ENCODE results near the gene COL24A1. TPM values are rescaled to one million over a fixed set of nuclear protein-coding genes. Genes with fewer than 3 reads are reported as not detected.

COL24A1 gene
- total and polyA plus RNA-seq, 2 of the 13 experiments (the other 11 are each of a cell fraction or from before 2014, with no cell fraction given) = 0.04 to 0.13 TPM

DNA sequence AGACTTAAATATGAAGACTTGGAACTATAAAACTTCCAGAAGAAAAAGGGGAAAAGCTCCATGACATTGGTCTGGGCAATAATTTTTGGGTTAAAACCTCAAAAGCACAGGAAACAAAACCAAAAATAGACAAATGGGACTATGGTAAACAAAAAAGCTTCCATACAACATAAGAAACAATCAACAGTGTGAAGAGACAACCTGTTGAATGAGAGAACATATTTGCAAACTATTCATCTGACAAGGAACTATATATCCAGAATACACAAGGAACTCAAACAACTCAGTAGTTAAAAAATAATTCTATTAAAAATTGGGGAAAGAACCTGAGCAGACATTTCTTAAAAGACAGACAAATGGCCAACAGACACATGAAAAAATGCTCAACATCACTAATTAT, 255.7 kb downstream of the COL24A1 start (continued):
- TF ChIP-seq, protein P1, sequence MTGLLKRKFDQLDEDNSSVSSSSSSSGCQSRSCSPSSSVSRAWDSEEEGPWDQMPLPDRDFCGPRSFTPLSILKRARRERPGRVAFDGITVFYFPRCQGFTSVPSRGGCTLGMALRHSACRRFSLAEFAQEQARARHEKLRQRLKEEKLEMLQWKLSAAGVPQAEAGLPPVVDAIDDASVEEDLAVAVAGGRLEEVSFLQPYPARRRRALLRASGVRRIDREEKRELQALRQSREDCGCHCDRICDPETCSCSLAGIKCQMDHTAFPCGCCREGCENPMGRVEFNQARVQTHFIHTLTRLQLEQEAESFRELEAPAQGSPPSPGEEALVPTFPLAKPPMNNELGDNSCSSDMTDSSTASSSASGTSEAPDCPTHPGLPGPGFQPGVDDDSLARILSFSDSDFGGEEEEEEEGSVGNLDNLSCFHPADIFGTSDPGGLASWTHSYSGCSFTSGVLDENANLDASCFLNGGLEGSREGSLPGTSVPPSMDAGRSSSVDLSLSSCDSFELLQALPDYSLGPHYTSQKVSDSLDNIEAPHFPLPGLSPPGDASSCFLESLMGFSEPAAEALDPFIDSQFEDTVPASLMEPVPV (CRISPR knock-in tag; IDR thresholded peaks at IDR 0.05) = no peak
- TF ChIP-seq FOXP1 (IDR thresholded peaks at IDR 0.05) = no peak
- no peak for TF ChIP-seq FOXP1 (CRISPR knock-in tag; IDR thresholded peaks at IDR 0.05)
- TF ChIP-seq, protein P2, sequence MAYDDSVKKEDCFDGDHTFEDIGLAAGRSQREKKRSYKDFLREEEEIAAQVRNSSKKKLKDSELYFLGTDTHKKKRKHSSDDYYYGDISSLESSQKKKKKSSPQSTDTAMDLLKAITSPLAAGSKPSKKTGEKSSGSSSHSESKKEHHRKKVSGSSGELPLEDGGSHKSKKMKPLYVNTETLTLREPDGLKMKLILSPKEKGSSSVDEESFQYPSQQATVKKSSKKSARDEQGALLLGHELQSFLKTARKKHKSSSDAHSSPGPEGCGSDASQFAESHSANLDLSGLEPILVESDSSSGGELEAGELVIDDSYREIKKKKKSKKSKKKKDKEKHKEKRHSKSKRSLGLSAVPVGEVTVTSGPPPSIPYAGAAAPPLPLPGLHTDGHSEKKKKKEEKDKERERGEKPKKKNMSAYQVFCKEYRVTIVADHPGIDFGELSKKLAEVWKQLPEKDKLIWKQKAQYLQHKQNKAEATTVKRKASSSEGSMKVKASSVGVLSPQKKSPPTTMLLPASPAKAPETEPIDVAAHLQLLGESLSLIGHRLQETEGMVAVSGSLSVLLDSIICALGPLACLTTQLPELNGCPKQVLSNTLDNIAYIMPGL (CRISPR knock-in tag; IDR thresholded peaks at IDR 0.05; ENCODE audit: borderline replicate concordance in 1 of 2, low read depth in 1 of 2) = no peak
- TF ChIP-seq NR2C2 (CRISPR knock-in tag; IDR thresholded peaks at IDR 0.05; ENCODE audit: borderline replicate concordance) = no peak

DNA sequence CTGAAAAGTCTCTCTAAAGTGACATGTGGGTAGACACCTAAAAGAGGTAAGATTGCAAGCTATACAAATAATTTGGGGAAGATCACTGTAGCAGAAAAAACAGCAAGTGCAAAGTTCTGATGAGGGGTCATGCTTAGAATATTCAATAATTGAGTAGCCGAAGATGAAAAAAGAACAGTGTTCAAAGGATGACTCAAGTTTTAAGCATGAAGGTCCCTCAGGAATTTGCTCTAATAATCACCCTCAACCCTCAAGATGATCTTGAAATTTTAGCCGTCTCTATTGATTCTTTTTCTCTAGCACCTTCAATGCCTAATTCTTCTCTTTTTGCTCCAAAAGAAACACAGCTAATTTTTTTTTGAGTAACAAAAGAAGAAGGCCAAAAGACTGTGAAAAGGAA, 257.7 kb downstream of the COL24A1 start:
- Histone ChIP-seq H3K4me1 (ENCODE audit: insufficient read depth, low read length) (no peaks in the 10 kb centered on the region), H3K9ac (ENCODE audit: insufficient read depth, low read depth, low read length) (no peak overlapping the region), H3K9me3 (ENCODE audit: low read length) (no peaks in the 10 kb centered on the region), H3K27ac (ENCODE audit: extremely low read length, insufficient read depth, low read length) (no peak overlapping the region), H3K27me3 (ENCODE audit: control insufficient read depth in 1 of 2, insufficient read depth in 2 of 2, low read length in 2 of 2) (no peaks in the 10 kb centered on the region), H3K36me3 (replicated peaks in 1 of 2; ENCODE audit: control insufficient read depth in 1 of 2, insufficient read depth in 2 of 2, low read length in 2 of 2) (no peaks in the 10 kb centered on the region), H3K4me2 (ENCODE audit: low read depth, low read length) (no peak overlapping the region), H3K4me3 (replicated peaks in 1 of 3; ENCODE audit: insufficient read depth in 1 of 3, low read depth in 2 of 3, low read length in 3 of 3) (no peak overlapping the region), H4K20me1 (ENCODE audit: insufficient read depth, low read length) (no peaks in the 10 kb centered on the region; the same call in 1 of the 2 replicates), H2AFZ (ENCODE audit: low read length) (no peak overlapping the region), H3K79me2 (ENCODE audit: insufficient read depth, low read length) (no peaks in the 10 kb centered on the region)
- ATAC-seq (no peak), FAIRE-seq (no peak), DNase-seq (ENCODE audit: low spot score) (no peak)
- 1% methylated on average over 2 of the region's 2 CpGs for WGBS (ENCODE audit: low lambda C conversion rate)
- ChIA-PET POLR2A (interaction anchor here (0.5 kb wide), 1 partner anchor 596 kb away, joined by 3 read pairs; no protein-coding TSS in a partner anchor), CTCF (ENCODE audit: low intra/inter-chr PET ratio, low total read pairs) (no interaction called here)
- no TSS peak for BruUV-seq (replicated peaks)
- intact Hi-C loops (cut with micrococcal nuclease; ENCODE audit: unreplicated experiment) (no loop called here), in situ Hi-C loops (cut with HindIII; ENCODE audit: extremely low pct_ligation_motif_present, low pct_unique_long_range_greater_than_20kb) (no loop called here)
- no peak for TF ChIP-seq SMARCE1 (IDR thresholded peaks at IDR 0.05; ENCODE audit: borderline replicate concordance)
- TF ChIP-seq, protein P3, sequence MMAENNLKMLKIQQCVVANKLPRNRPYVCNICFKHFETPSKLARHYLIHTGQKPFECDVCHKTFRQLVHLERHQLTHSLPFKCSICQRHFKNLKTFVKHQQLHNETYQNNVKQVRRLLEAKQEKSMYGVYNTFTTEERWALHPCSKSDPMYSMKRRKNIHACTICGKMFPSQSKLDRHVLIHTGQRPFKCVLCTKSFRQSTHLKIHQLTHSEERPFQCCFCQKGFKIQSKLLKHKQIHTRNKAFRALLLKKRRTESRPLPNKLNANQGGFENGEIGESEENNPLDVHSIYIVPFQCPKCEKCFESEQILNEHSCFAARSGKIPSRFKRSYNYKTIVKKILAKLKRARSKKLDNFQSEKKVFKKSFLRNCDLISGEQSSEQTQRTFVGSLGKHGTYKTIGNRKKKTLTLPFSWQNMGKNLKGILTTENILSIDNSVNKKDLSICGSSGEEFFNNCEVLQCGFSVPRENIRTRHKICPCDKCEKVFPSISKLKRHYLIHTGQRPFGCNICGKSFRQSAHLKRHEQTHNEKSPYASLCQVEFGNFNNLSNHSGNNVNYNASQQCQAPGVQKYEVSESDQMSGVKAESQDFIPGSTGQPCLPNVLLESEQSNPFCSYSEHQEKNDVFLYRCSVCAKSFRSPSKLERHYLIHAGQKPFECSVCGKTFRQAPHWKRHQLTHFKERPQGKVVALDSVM (CRISPR knock-in tag; IDR thresholded peaks at IDR 0.05) = no peak
- TF ChIP-seq, protein P4, sequence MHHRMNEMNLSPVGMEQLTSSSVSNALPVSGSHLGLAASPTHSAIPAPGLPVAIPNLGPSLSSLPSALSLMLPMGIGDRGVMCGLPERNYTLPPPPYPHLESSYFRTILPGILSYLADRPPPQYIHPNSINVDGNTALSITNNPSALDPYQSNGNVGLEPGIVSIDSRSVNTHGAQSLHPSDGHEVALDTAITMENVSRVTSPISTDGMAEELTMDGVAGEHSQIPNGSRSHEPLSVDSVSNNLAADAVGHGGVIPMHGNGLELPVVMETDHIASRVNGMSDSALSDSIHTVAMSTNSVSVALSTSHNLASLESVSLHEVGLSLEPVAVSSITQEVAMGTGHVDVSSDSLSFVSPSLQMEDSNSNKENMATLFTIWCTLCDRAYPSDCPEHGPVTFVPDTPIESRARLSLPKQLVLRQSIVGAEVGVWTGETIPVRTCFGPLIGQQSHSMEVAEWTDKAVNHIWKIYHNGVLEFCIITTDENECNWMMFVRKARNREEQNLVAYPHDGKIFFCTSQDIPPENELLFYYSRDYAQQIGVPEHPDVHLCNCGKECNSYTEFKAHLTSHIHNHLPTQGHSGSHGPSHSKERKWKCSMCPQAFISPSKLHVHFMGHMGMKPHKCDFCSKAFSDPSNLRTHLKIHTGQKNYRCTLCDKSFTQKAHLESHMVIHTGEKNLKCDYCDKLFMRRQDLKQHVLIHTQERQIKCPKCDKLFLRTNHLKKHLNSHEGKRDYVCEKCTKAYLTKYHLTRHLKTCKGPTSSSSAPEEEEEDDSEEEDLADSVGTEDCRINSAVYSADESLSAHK (CRISPR knock-in tag; IDR thresholded peaks at IDR 0.05; ENCODE audit: borderline replicate concordance) = no peak
